BLaER1 (cell line): ENCODE results near the gene ATP5MC3.
"Not testable (repeated sequence)": the region's sequence is repeated elsewhere in the genome, so short reads cannot be mapped to it uniquely, and the experiment has no call there.

ENCODE experiments used
- H3K27ac ChIP-seq: shearing (Covaris generic); formaldehyde crosslinking; 2 replicates; pipeline ENCODE4 v1.8.1; 2022
- H3K27me3 ChIP-seq: shearing (Covaris generic); formaldehyde crosslinking; 2 replicates; pipeline ENCODE4 v1.8.1; 2022
- H3K36me3 ChIP-seq: shearing (Covaris generic); formaldehyde crosslinking; 2 replicates; pipeline ENCODE4 v1.8.1; 2022
- H3K4me1 ChIP-seq: shearing (Covaris generic); formaldehyde crosslinking; 2 replicates; pipeline ENCODE4 v1.8.1; 2022
- H3K4me2 ChIP-seq: shearing (Covaris generic); formaldehyde crosslinking; 2 replicates; pipeline ENCODE4 v1.8.1; 2022
- H3K4me3 ChIP-seq: shearing (Covaris generic); formaldehyde crosslinking; 2 replicates; pipeline ENCODE4 v1.8.1; 2022
- H3K9ac ChIP-seq: shearing (Covaris generic); formaldehyde crosslinking; 2 replicates; pipeline ENCODE4 v1.8.1; 2022
- H3K9me3 ChIP-seq: shearing (Covaris generic); formaldehyde crosslinking; 2 replicates; pipeline ENCODE4 v1.8.1; 2022
- H4K20me1 ChIP-seq: shearing (Covaris generic); formaldehyde crosslinking; 2 replicates; pipeline ENCODE4 v1.8.1; 2022
- Cebpa-rat ChIP-seq: shearing (Covaris generic); IDR thresholded peaks from 2 replicates; pipeline ENCODE4 v1.8.1; 2022

The ATP5MC3 gene

DNA sequence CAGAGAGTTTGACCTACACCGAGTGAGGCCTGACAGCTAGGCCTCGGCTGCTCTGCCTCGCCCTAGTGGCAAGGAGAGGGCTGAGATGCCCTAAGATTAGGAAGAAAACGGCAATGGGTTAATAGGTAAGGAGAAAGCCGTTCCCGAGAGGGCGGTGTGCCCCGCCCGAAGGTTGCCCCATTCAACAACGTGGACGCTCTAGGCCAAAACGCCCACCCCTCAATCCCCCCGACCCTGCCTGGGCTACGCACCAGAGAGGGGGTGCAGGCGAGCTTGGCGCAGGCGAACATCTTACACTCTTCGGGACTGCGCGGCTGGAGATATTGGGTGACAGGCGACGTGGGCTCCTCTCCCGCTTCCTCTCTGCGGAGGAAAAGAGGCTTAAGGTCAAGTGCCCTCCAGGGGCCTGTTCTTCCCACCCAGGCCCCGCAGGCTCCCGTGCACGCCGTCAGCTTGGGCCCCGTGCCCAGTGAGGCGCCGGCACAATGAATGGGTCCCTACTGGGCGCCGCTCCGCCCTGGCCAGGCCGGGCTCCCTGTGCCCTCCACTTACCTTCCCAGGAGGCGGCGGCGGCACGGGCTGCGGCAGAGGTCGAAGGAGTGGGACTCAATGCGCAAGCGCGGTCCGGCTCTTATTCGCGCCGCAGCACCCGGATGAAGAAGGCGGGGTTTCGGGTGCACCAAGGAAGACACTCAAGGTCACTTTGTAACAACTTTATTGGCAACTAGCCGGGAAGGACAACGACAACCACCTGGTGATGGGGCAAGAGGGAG, at the start of gene ATP5MC3:
ATP5MC3 (minus strand) TSS at position 607 of the 773 bp plus-strand sequence; CDS start at position 290, 317 bp downstream.
- peaks cover 28% of the 10 kb centered on the region for H3K4me1 ChIP-seq
- peak within 1 kb of the TSS; percentile 95 for H3K4me3 ChIP-seq
- H3K27ac ChIP-seq, result peak within 1 kb of the TSS; percentile 92
- peaks cover 37% of the 10 kb centered on the region for H4K20me1 ChIP-seq
- H3K9me3 ChIP-seq, result no peaks in the 10 kb centered on the region
- no peaks in the 10 kb centered on the region for H3K27me3 ChIP-seq
- TF ChIP-seq Cebpa-rat, result no peak
- peaks cover 37% of the 10 kb centered on the region for H3K36me3 ChIP-seq
- H3K4me2 ChIP-seq, result peak within 1 kb of the TSS; percentile 88
- peak within 1 kb of the TSS; percentile 96 for H3K9ac ChIP-seq

DNA sequence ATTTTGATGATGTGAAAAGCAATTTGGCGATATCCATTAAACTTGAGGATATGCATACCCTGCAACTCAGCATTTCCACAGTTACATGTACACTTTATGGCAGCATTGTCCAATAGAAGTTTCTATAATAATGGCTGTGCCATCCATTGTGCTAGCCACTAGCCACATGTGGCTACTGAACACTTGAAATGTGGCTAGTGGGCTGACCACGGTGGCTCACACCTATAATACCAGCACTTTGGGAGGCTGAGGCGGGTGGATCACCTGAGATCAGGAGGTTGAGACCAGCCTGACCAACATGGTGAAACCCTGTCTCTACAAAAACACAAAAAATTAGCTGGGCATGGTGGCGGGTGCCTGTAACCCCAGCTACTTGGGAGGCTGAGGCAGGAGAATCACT, 47.1 kb upstream of the ATP5MC3 start:
- not testable (repeated sequence) for H3K27me3 ChIP-seq, H4K20me1 ChIP-seq, H3K27ac ChIP-seq, H3K9ac ChIP-seq, H3K4me3 ChIP-seq, H3K4me2 ChIP-seq, H3K9me3 ChIP-seq, H3K36me3 ChIP-seq
- H3K4me1 ChIP-seq, result peaks cover 13% of the 10 kb centered on the region

DNA sequence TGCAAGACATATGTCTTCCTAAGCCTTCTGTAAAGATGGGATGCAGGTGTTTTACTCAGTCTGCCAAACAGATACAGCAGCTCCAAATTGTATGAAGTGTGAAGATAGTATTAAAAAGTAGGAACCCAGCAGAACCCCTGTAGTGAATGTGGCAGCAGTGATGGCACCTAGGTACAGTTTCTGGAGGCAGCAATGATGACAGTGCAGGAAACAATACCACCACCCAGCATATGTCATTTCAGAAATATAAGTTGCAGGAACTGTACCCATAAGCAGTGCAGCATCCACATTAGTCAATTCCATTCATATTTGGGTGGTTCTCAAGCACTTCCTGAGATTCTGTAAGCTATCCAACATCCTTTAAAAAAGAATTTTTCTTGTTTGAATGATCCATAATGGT, 46.7 kb upstream of the ATP5MC3 start:
- Histone ChIP-seq H3K27ac (no peak overlapping the region), H4K20me1 (no peaks in the 10 kb centered on the region), H3K4me2 (no peak overlapping the region), H3K4me1 (peaks cover 9% of the 10 kb centered on the region), H3K9me3 (no peaks in the 10 kb centered on the region), H3K4me3 (no peak overlapping the region), H3K27me3 (no peaks in the 10 kb centered on the region), H3K36me3 (no peaks in the 10 kb centered on the region), H3K9ac (no peak overlapping the region)
- TF ChIP-seq Cebpa-rat, result no peak

DNA sequence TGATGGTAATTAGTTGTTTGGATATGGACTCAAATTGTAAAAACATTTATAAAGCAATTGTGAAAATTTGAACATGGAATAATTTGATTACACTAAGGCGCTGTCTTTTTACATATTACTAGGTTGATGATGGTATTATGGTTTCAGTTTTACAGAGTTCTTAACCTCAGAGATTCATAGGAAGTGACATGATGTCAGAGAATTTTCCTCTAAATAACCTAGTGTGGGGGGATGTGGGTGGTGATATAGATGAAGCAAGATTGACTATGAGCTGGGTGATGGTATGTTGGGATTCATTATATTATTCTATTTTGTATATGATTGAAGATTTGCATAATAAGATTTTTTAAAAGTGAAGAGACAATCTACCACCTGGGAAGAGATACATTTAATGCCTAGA, 45.9 kb upstream of the ATP5MC3 start:
- no peak overlapping the region for H3K9ac ChIP-seq
- no peaks in the 10 kb centered on the region for H3K36me3 ChIP-seq
- no peak for TF ChIP-seq Cebpa-rat
- no peak overlapping the region for H3K4me2 ChIP-seq
- no peak overlapping the region for H3K27ac ChIP-seq
- H3K4me1 ChIP-seq, result peaks cover 4% of the 10 kb centered on the region; the same call in 1 of the 2 replicates
- no peaks in the 10 kb centered on the region for H4K20me1 ChIP-seq
- H3K4me3 ChIP-seq, result no peak overlapping the region
- H3K27me3 ChIP-seq, result no peaks in the 10 kb centered on the region
- H3K9me3 ChIP-seq, result no peaks in the 10 kb centered on the region

DNA sequence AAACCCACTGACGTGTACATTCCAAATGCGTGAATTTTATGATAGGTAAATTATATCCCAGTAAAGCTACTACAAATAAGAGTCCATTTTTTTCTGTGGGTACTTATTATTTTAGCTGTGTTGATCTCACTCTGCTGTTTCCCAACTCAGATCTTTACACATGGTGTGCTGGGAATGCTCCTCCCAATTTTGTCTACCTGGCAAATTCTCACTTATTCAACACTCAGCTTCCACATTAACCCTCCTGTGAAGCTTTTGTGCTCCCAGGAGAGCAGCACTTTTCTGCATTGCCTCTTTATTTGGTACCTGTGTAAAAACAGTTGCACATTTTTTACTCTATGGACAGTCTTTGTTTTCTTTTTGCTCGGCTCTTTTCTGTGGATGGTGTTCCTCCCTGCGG, 38.6 kb upstream of the ATP5MC3 start:
- H4K20me1 ChIP-seq, result no peaks in the 10 kb centered on the region
- H3K9ac ChIP-seq, result no peak overlapping the region
- no peaks in the 10 kb centered on the region for H3K4me1 ChIP-seq
- H3K27me3 ChIP-seq, result no peaks in the 10 kb centered on the region
- TF ChIP-seq Cebpa-rat, result no peak
- H3K9me3 ChIP-seq, result no peaks in the 10 kb centered on the region
- no peak overlapping the region for H3K4me2 ChIP-seq
- no peak overlapping the region for H3K27ac ChIP-seq
- no peak overlapping the region for H3K4me3 ChIP-seq
- H3K36me3 ChIP-seq, result no peaks in the 10 kb centered on the region

DNA sequence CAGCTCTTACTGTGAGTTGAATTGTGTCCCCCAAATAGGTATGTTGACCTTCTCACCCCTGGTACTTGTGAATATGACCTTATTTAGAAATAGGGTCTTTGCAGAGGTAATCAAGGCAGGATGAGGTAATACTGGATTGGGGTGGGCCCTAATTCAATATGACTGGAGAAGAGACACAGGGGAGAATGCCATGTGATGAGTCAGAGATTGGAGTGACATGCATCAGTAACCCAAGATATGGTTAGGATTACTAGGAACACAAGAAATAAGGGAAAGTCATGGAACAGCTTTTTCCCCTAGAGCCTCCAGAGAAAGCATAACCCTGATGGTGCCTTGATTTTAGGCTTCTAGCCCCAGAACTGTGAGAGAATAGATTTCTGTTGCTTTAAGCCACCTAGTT, 37.0 kb upstream of the ATP5MC3 start:
- no peak for TF ChIP-seq Cebpa-rat
- no peak overlapping the region for H3K27ac ChIP-seq
- H3K4me2 ChIP-seq, result no peak overlapping the region
- no peaks in the 10 kb centered on the region for H3K27me3 ChIP-seq
- H3K9me3 ChIP-seq, result no peaks in the 10 kb centered on the region
- no peak overlapping the region for H3K9ac ChIP-seq
- no peaks in the 10 kb centered on the region for H4K20me1 ChIP-seq
- H3K4me1 ChIP-seq, result no peaks in the 10 kb centered on the region
- no peak overlapping the region for H3K4me3 ChIP-seq
- no peaks in the 10 kb centered on the region for H3K36me3 ChIP-seq

DNA sequence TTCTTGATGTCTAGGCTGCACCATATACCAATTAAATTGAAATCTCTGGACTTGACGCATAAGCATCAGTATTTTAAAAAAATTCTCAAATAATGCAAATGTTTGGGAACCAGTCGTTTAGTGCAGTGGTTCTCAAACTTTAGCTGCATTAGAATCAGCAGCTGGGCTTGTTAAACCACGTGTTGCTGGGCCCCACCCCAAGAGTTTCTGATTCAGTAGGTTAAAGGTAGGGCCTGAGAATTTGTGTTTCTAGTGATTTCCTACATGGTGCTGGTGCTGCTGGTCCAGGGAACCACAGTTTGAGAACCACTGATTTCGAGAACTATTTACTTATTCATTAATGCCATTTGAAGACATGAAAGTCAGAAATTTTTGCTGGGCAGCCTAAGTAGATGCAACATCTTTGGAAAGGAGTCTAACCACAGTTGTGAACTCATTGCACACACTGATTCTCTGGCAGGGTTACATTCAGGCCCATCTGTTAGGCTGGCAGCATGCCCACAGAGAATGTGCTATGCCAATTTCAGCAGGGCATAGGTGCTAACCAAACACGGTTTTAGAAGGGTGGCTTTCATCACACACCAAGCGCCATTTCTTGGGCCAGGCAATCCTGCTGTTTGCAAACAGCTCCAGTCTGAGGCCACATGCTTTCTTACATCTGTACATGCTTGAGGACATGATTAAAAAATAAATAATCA, 26.4 kb upstream of the ATP5MC3 start:
- no peak overlapping the region for H3K4me2 ChIP-seq
- H3K4me1 ChIP-seq, result no peaks in the 10 kb centered on the region
- no peaks in the 10 kb centered on the region for H3K27me3 ChIP-seq
- H3K27ac ChIP-seq, result no peak overlapping the region
- H4K20me1 ChIP-seq, result no peaks in the 10 kb centered on the region
- H3K9ac ChIP-seq, result no peak overlapping the region
- no peaks in the 10 kb centered on the region for H3K9me3 ChIP-seq
- no peak for TF ChIP-seq Cebpa-rat
- no peak overlapping the region for H3K4me3 ChIP-seq
- H3K36me3 ChIP-seq, result no peaks in the 10 kb centered on the region

DNA sequence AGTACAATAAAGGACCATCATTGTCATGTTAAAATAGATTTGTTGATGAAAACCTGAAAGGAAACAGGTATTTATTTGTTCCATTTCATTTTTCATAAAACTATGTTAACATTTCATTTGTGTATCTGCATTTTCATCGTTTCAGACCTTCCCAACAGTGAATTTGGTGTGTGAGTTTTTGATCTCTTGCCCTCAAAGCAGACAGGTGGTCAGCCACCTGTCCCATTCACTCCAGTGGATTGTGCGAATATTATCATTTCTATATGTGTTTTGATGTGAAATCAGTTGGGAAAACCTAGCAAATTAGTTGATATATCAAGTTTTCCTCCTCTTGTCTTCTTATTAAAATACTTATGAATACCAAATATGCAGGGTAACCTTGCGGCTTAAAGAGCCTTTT, 25.4 kb upstream of the ATP5MC3 start:
- Histone ChIP-seq H3K9me3 (no peaks in the 10 kb centered on the region), H4K20me1 (no peaks in the 10 kb centered on the region), H3K4me3 (no peak overlapping the region), H3K4me1 (no peaks in the 10 kb centered on the region), H3K27ac (no peak overlapping the region), H3K4me2 (no peak overlapping the region), H3K9ac (no peak overlapping the region), H3K36me3 (no peaks in the 10 kb centered on the region), H3K27me3 (no peaks in the 10 kb centered on the region)
- no peak for TF ChIP-seq Cebpa-rat

DNA sequence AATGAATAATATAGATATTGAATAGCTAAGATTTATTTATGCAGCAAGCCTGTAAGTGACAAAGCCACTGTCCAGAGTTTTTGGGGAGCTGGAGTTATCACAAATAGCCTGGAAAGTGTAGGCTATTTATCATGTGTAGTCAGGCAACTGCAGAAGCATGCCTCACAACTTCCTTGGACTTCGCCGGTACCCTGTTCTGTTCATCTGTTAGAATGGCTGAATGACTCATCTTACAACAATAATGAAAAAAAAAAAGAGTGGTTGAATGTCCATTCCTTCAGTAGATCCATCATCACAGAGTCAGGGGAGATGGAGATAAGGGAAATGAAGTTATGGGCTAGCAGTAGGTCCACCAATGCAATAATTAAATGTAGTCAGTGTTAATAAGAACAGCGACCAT, 24.0 kb upstream of the ATP5MC3 start:
- no peak overlapping the region for H3K4me2 ChIP-seq
- H3K27me3 ChIP-seq, result no peaks in the 10 kb centered on the region
- no peaks in the 10 kb centered on the region for H3K36me3 ChIP-seq
- no peak overlapping the region for H3K9ac ChIP-seq
- H3K9me3 ChIP-seq, result no peaks in the 10 kb centered on the region
- H3K27ac ChIP-seq, result no peak overlapping the region
- H3K4me1 ChIP-seq, result no peaks in the 10 kb centered on the region
- no peak for TF ChIP-seq Cebpa-rat
- H4K20me1 ChIP-seq, result no peaks in the 10 kb centered on the region
- no peak overlapping the region for H3K4me3 ChIP-seq

DNA sequence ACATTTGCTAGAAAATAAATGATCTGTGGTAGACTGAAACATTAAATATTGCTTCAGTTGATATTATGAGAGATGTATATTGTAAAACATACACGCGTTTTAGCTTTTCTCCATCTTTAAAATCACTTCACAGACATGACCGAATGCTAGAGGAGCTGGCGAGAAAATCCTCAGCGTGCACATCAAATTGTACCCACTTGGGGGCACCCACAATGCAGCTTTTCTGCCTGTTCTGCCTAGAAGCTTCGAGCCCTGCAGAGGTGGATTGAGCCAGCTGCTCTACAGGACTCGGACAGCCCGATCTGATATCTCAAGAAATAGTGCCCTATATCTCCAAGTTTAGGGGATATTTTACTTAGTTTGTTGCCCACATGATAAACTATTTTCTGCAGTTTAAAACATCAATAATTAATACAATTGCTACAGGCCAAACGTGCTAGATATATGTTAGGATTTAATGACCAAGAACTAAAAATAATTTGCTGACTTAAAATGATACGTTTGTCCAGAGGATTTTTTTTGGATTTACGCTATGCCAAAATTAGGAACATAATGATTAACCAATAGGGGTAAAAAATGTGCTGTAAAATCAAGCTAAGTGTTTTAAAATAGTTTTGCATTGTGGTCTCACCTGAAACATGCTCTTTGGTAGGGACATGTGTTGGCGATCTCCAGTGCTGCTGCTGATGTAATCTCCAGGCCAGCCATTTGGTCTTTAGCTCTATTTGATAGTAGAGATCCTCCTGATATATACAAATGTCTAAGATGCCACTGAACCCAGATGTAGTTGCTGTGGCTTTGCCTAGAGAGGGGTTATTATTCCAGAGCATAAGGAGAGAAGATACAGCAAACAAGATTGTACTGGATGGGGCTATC, 22.3 kb upstream of the ATP5MC3 start:
- Histone ChIP-seq H3K27me3 (no peaks in the 10 kb centered on the region), H3K4me1 (no peaks in the 10 kb centered on the region), H3K4me3 (no peak overlapping the region), H3K4me2 (no peak overlapping the region), H3K9me3 (no peaks in the 10 kb centered on the region), H4K20me1 (no peaks in the 10 kb centered on the region), H3K9ac (no peak overlapping the region), H3K27ac (no peak overlapping the region), H3K36me3 (no peaks in the 10 kb centered on the region)
- no peak for TF ChIP-seq Cebpa-rat
